ENCODE results near the gene CTSS. TPM values are rescaled to one million over a fixed set of nuclear protein-coding genes. Genes with fewer than 3 reads are reported as not detected.
"Not testable (repeated sequence)": the region's sequence is repeated elsewhere in the genome, so short reads cannot be mapped to it uniquely, and the experiment has no call there.

CTSS gene
- total and polyA plus RNA-seq, 7 donors, result 16.3 to 267 (median 63.3) TPM

GRCh38 chr1:150720098-150720497 lies 45.5 kb downstream of the CTSS start:
- no peaks in the 10 kb centered on the region for H3K4me1 ChIP-seq
- H3K27me3 ChIP-seq, result no peaks in the 10 kb centered on the region
- no peak overlapping the region for H3K4me3 ChIP-seq
- TF ChIP-seq EP300 (IDR thresholded peaks at IDR 0.05) (no peak), POLR2AphosphoS5 (IDR thresholded peaks at IDR 0.05) (no peak), POLR2A (IDR thresholded peaks at IDR 0.05) (no peak)
- TF ChIP-seq, protein P1, sequence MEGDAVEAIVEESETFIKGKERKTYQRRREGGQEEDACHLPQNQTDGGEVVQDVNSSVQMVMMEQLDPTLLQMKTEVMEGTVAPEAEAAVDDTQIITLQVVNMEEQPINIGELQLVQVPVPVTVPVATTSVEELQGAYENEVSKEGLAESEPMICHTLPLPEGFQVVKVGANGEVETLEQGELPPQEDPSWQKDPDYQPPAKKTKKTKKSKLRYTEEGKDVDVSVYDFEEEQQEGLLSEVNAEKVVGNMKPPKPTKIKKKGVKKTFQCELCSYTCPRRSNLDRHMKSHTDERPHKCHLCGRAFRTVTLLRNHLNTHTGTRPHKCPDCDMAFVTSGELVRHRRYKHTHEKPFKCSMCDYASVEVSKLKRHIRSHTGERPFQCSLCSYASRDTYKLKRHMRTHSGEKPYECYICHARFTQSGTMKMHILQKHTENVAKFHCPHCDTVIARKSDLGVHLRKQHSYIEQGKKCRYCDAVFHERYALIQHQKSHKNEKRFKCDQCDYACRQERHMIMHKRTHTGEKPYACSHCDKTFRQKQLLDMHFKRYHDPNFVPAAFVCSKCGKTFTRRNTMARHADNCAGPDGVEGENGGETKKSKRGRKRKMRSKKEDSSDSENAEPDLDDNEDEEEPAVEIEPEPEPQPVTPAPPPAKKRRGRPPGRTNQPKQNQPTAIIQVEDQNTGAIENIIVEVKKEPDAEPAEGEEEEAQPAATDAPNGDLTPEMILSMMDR (IDR thresholded peaks at IDR 0.05), result no peak
- no peak overlapping the region for H3K27ac ChIP-seq
- no peak for DNase-seq
- WGBS, 2 donors, result 97% methylated on average over 21 of the region's 21 CpGs
- H3K36me3 ChIP-seq, result no peaks in the 10 kb centered on the region
- H3K9me3 ChIP-seq, result no peaks in the 10 kb centered on the region
- intact Hi-C loops (cut with DNase I), result no loop called here

- Histone ChIP-seq H3K9me3 (no peaks in the 10 kb centered on the region), H3K36me3 (no peaks in the 10 kb centered on the region), H3K27ac (no peak overlapping the region), H3K4me3 (no peak overlapping the region), H3K4me1 (no peaks in the 10 kb centered on the region), H3K27me3 (no peaks in the 10 kb centered on the region)
- no peak for DNase-seq
- 86 to 89% methylated on average over 11 of the region's 11 CpGs for WGBS, 2 donors
- intact Hi-C loops (cut with DNase I), result no loop called here
- TF ChIP-seq EP300 (IDR thresholded peaks at IDR 0.05) (no peak), POLR2A (IDR thresholded peaks at IDR 0.05) (no peak), POLR2AphosphoS5 (IDR thresholded peaks at IDR 0.05) (no peak)
- TF ChIP-seq, protein P1 (IDR thresholded peaks at IDR 0.05), result no peak
Measured at GRCh38 chr1:150718225-150718891, 47.2 kb downstream of the CTSS start.

- H3K4me1 ChIP-seq; H3K27ac ChIP-seq; DNase-seq; H3K36me3 ChIP-seq; H3K4me3 ChIP-seq; H3K27me3 ChIP-seq; H3K9me3 ChIP-seq; intact Hi-C loops (cut with DNase I): not testable (repeated sequence)
- 78 to 84% methylated on average over 1 of the region's 1 CpG for WGBS, 2 donors
Measured at GRCh38 chr1:150709031-150709430, 56.5 kb downstream of the CTSS start.

GRCh38 chr1:150708595-150708994 lies 57.0 kb downstream of the CTSS start:
- no peaks in the 10 kb centered on the region for H3K36me3 ChIP-seq
- 86 to 90% methylated on average over 2 of the region's 2 CpGs for WGBS, 2 donors
- intact Hi-C loops (cut with DNase I), result no loop called here

GRCh38 chr1:150706091-150706490 lies 59.5 kb downstream of the CTSS start:
- no peaks in the 10 kb centered on the region for H3K36me3 ChIP-seq
- DNase-seq, result no peak
- 87 to 90% methylated on average over 1 of the region's 1 CpG for WGBS, 2 donors

More at GRCh38 chr1:150708595-150708994, 57.0 kb downstream of the CTSS start:
- TF ChIP-seq POLR2AphosphoS5 (IDR thresholded peaks at IDR 0.05) (no peak), EP300 (IDR thresholded peaks at IDR 0.05) (no peak)
- TF ChIP-seq, protein P1 (IDR thresholded peaks at IDR 0.05), result no peak
- Histone ChIP-seq H3K27ac (no peak overlapping the region), H3K9me3 (no peaks in the 10 kb centered on the region), H3K4me3 (no peak overlapping the region), H3K4me1 (no peaks in the 10 kb centered on the region), H3K27me3 (no peaks in the 10 kb centered on the region)
- DNase-seq, result no peak

More at GRCh38 chr1:150706091-150706490, 59.5 kb downstream of the CTSS start:
- H3K4me1 ChIP-seq, result no peaks in the 10 kb centered on the region
- H3K4me3 ChIP-seq, result no peak overlapping the region
- TF ChIP-seq POLR2AphosphoS5 (IDR thresholded peaks at IDR 0.05), result no peak
- TF ChIP-seq, protein P1 (IDR thresholded peaks at IDR 0.05), result no peak
- no peak for TF ChIP-seq POLR2A (IDR thresholded peaks at IDR 0.05)
- no peak for TF ChIP-seq EP300 (IDR thresholded peaks at IDR 0.05)
- intact Hi-C loops (cut with DNase I), result no loop called here
- H3K27me3 ChIP-seq, result no peaks in the 10 kb centered on the region
- H3K27ac ChIP-seq, result no peak overlapping the region
- H3K9me3 ChIP-seq, result no peaks in the 10 kb centered on the region
